Vagina (tissue), 2 donors: ENCODE data around the gene ENOX1. TPM values are rescaled to one million over a fixed set of nuclear protein-coding genes. Genes with fewer than 3 reads are reported as not detected.

Source experiments
- DNase-seq, 2 donors: peaks; one replicate each; pipeline ENCODE4 v3.0.0-alpha.2; 2017; ENCODE audit errors: extremely low spot score in 2 of 2
- H3K27ac ChIP-seq: fragments of 200-600 bp; sonication (generic); one replicate; pipeline ENCODE4 v1.5.1; 2019
- H3K27me3 ChIP-seq: fragments of 200-600 bp; sonication (generic); one replicate; pipeline ENCODE4 v1.5.1; 2019
- H3K36me3 ChIP-seq, 2 donors: fragments of 200-600 bp; sonication (generic); one replicate each; pipeline ENCODE4 v1.5.1; 2017 to 2019
- H3K4me1 ChIP-seq: fragments of 200-600 bp; sonication (generic); one replicate; pipeline ENCODE4 v1.5.1; 2019
- H3K4me3 ChIP-seq, 2 donors: fragments of 200-600 bp; sonication (generic); 1 replicate in 1 of 2; 2 replicates in 1 of 2; pipeline ENCODE4 v1.5.1; 2016 to 2019
- H3K9me3 ChIP-seq: fragments of 200-600 bp; sonication (generic); one replicate; pipeline ENCODE4 v1.5.1; 2019
- CTCF ChIP-seq, 3 experiments: fragments of 450-650 bp in 2 of 3; fragments of 200-600 bp in 1 of 3; sonication (generic) in 1 of 3; IDR thresholded peaks; one replicate each; pipeline ENCODE4 v1.5.1; 2017 to 2019; ENCODE audit warnings: antibody characterized with exemption in 3 of 3, mild to moderate bottlenecking in 2 of 3, moderate library complexity in 2 of 3
- POLR2A ChIP-seq, 2 donors: fragments of 450-650 bp; IDR thresholded peaks; one replicate each; pipeline ENCODE4 v1.6.1; 2017; ENCODE audit warnings: antibody characterized with exemption in 2 of 2, mild to moderate bottlenecking in 2 of 2, moderate library complexity in 2 of 2
- POLR2AphosphoS5 ChIP-seq, 2 donors: sonication (generic); formaldehyde crosslinking; IDR thresholded peaks; one replicate each; pipeline ENCODE4 v1.9.0; 2017; ENCODE audit warnings: antibody characterized with exemption in 2 of 2, mild to moderate bottlenecking in 2 of 2, low read depth in 1 of 2; ENCODE audit not compliant: insufficient read depth in 1 of 2
- intact Hi-C: fragments of 100-400 bp; cut with DNase I; formaldehyde crosslinking; loops from one replicate; pipeline ENCODE4 v1.15.1; 2023
- total RNA-seq: library from RNA; depleted of rRNA; stranded (reverse); fragments of >200 nt; gene quantifications from one replicate; pipeline ENCODE4 v1.2.3, GENCODE V29; 2016

ENOX1 gene
- total RNA-seq, 1 donor from 2014 or later, result 2.7 TPM

- intact Hi-C loops, result no loop called here
- no peak overlapping the region for H3K27ac ChIP-seq
- H3K27me3 ChIP-seq, result no peaks in the 10 kb centered on the region
- H3K9me3 ChIP-seq, result no peaks in the 10 kb centered on the region
- H3K4me3 ChIP-seq, result no peak overlapping the region
- TF ChIP-seq POLR2A (IDR thresholded peaks at IDR 0.05) (no peak), POLR2AphosphoS5 (IDR thresholded peaks at IDR 0.05; ENCODE audit: insufficient read depth in 1 of 2, low read depth in 1 of 2) (no peak), CTCF (IDR thresholded peaks at IDR 0.05) (no peak)
- no peak for DNase-seq
- no peaks in the 10 kb centered on the region for H3K36me3 ChIP-seq
- H3K4me1 ChIP-seq, result peaks cover 16% of the 10 kb centered on the region
Observed at GRCh38 chr13:43193789-43194420, 592.9 kb downstream of the ENOX1 start.

- DNase-seq, result no peak
- TF ChIP-seq POLR2A (IDR thresholded peaks at IDR 0.05) (no peak), POLR2AphosphoS5 (IDR thresholded peaks at IDR 0.05; ENCODE audit: insufficient read depth in 1 of 2, low read depth in 1 of 2) (no peak), CTCF (IDR thresholded peaks at IDR 0.05) (no peak)
- intact Hi-C loops, result no loop called here
- H3K27me3 ChIP-seq, result no peaks in the 10 kb centered on the region
- H3K27ac ChIP-seq, result no peak overlapping the region
- no peaks in the 10 kb centered on the region for H3K36me3 ChIP-seq
- peaks cover 6% of the 10 kb centered on the region for H3K4me1 ChIP-seq
- no peak overlapping the region for H3K4me3 ChIP-seq
- no peaks in the 10 kb centered on the region for H3K9me3 ChIP-seq
Observed at GRCh38 chr13:43191546-43191945, 595.2 kb downstream of the ENOX1 start.

DNA sequence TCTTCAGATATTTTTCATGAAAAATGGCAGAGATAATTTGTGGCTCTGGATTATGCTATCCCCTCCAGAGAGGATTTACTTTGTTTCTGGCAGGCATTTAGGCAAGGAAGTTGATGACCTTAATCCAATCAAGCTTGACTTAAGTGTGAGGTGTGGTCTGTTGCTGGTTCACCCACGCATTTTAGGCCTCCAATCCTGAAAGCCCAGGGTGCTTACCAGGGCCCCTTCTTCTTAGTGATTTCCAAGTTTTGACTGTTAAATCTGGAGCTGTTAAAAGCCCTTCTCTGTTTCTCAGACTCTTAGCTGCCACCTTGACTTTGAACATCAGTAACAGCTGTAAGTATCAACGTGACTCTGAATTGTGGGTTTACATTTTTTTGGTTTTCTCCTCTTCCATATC, 601.5 kb downstream of the ENOX1 start:
- intact Hi-C loops, result no loop called here
- DNase-seq, result no peak
- no peak for TF ChIP-seq POLR2AphosphoS5 (IDR thresholded peaks at IDR 0.05; ENCODE audit: insufficient read depth in 1 of 2, low read depth in 1 of 2)
- TF ChIP-seq CTCF (IDR thresholded peaks at IDR 0.05), result no peak
- TF ChIP-seq POLR2A (IDR thresholded peaks at IDR 0.05), result no peak

GRCh38 chr13:43180837-43181236, 605.9 kb downstream of the ENOX1 start:
- Histone ChIP-seq H3K36me3 (no peaks in the 10 kb centered on the region), H3K4me1 (no peaks in the 10 kb centered on the region), H3K27ac (no peak overlapping the region), H3K27me3 (no peaks in the 10 kb centered on the region), H3K9me3 (no peaks in the 10 kb centered on the region), H3K4me3 (no peak overlapping the region)
- TF ChIP-seq POLR2A (IDR thresholded peaks at IDR 0.05), result no peak
- no peak for TF ChIP-seq CTCF (IDR thresholded peaks at IDR 0.05)
- no peak for TF ChIP-seq POLR2AphosphoS5 (IDR thresholded peaks at IDR 0.05; ENCODE audit: insufficient read depth in 1 of 2, low read depth in 1 of 2)
- intact Hi-C loops, result no loop called here
- no peak for DNase-seq

More for the DNA sequence above, 601.5 kb downstream of the ENOX1 start:
- Histone ChIP-seq H3K9me3 (no peaks in the 10 kb centered on the region), H3K27ac (no peak overlapping the region), H3K4me3 (no peak overlapping the region), H3K27me3 (no peaks in the 10 kb centered on the region), H3K4me1 (no peaks in the 10 kb centered on the region), H3K36me3 (no peaks in the 10 kb centered on the region)

DNA sequence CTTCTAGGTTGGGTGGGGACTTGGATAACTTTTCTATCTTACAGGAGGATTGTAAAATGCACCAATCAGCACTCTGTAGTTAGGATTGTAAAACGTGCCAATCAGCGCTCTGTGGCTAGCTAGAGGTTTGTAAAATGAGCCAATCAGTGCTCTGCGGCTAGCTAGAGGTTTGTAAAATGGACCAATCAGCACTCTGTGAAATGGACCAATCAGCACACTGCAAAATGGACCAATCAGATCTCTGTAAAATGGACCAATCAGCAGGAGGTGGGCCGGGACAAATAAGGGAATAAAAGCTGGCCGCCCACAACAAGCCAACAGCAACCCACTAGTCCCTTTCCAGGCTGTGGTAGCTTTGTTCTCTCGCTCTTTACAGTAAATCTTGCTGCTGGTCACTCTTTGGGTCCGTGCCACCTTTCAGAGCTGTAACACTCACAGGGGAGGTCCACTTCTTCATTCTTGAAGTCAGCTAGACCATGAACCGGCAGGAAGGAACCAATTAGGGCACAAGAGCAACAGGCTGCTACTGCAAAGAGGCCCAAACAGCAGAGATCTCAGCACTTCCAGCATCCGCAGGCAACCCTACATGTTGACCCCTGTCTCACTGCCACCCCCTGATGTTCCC, 606.6 kb downstream of the ENOX1 start:
- Histone ChIP-seq H3K27ac (no peak overlapping the region), H3K4me1 (no peaks in the 10 kb centered on the region), H3K9me3 (no peaks in the 10 kb centered on the region), H3K27me3 (no peaks in the 10 kb centered on the region), H3K4me3 (no peak overlapping the region), H3K36me3 (no peaks in the 10 kb centered on the region)
- no peak for DNase-seq
- no peak for TF ChIP-seq CTCF (IDR thresholded peaks at IDR 0.05)
- no peak for TF ChIP-seq POLR2AphosphoS5 (IDR thresholded peaks at IDR 0.05; ENCODE audit: insufficient read depth in 1 of 2, low read depth in 1 of 2)
- no peak for TF ChIP-seq POLR2A (IDR thresholded peaks at IDR 0.05)
- intact Hi-C loops, result no loop called here
